Stimulated activated CD4-positive, alpha-beta T cell treated with anti-CD3 and anti-CD28 coated beads, Interleukin-12 subunit alpha, Interleukin-12 subunit beta, amount 100 ng/mL, for 48 hours (primary cell): ENCODE results near the gene PRKAG1.
A peak's percentile ranks its signal among the peaks of the same experiment; 100 is the strongest.

ENCODE experiments used
- DNase-seq, 3 donors: peaks; one replicate each; pipeline ENCODE4 v3.0.0-alpha.2; 2020; ENCODE audit warnings: low read depth in 2 of 3, low spot score in 1 of 3

Gene PRKAG1

DNA sequence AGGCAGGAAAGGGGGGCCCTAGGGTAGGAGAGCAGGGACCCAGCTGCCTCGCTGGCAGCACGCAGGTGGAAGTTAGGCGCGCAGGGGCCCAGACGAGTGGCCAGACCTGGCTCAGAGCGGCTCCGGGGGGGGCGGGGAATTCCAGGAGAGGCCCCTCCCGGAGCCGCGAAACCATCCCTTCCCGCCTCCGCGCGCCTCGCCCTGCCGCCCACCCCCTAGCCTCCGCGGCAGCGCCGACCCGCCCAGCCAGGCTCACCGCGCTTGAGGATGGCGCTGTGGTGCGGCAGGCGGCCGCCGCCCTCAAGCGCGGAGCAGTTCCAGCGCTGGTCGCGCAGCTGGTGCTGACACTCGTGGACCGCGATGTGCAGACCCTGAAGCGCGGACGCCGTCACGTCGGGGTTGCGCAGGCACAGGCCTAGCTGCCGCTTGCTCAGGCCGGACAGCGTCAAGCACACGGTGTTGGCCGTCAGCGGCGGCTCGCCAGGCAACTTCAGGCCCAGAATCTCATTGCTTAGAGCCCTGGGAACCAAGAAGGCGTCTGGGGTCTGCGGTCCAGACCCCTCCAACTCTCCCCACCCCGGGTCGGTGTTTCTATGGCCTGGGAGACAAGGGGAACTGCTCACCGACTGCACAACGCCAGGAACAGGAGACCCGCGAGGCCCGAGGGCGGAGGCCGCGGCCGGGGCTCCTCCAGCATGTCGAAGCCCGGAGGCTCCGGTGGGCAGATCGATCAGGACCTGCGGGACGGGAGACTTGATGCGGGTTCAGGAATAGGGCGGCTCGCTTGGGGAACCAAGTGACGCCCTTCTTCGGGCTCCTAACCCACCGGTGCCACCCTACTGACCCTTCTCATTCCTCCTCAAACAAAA, 48.5 kb downstream of the PRKAG1 start:
- no peak for DNase-seq

DNA sequence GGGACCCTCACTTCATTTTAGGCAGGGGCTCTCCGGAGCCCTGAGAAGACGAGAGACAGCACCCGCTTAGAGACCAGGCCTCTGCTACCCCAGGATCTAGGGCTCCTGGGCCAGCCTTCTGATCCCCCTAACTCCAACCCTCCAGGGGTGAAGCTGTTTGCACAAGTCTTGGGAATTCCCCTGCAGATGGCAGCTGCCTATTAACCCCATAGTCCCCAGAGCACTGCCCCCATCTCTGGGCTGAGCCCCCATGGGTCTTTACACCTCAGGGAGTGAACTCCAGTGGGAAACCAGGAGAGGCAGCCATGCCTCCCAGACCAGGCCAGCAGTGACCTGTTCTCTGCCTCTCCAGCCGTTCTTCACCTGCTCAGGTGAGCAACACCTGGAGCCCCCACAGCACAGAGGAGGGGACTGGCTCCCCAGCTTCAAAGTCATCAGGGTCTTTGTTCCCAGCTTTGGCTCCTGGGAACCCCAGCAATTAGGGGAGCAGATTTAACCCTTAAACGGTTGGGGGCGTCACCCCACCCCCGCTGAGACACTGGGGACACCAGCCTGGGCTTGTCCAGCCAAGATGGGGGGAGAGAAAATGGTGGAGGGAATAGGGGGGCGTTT, 49.3 kb downstream of the PRKAG1 start:
- DNase-seq, result no peak

DNA sequence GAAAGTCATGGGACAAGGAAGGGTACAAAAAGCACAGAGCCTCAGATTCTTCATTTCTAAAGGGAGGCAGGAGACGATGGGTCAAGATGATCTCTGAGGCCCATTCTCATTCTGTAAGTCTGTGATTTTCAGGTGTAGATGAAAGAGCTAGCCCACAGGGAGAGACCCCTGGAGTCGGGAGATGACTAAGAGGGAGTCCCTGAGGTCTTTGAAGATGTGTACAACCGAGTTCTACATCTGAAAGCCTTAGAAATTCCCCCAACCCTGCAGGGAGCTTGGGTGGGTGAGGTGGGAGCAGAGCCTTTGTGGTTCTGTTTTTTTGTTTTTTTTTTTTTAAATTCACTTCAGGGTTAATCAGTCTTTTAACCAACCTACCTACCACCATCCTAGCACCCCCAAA, 50.1 kb downstream of the PRKAG1 start:
- DNase-seq, result no peak

DNA sequence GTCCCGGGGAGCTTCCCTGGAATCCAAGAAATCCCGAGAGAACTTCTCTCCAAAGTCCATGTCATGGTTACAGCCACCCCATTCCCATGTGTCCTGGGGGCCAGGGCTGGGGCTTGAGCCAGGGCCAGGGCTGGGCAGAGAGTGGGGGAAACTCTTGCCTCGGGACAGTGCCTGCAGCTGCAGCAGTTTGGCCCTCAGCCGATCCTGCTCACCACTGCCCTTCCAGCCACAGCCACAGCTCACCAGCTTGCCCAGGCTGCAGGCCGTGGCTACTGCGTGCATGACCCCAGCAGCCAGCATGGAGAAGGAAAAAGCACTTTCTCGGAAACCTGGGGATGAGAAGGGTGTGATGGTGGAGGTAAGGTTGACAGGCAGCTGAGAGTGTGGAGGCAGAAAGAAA, 50.6 kb downstream of the PRKAG1 start:
- DNase-seq, result no peak

DNA sequence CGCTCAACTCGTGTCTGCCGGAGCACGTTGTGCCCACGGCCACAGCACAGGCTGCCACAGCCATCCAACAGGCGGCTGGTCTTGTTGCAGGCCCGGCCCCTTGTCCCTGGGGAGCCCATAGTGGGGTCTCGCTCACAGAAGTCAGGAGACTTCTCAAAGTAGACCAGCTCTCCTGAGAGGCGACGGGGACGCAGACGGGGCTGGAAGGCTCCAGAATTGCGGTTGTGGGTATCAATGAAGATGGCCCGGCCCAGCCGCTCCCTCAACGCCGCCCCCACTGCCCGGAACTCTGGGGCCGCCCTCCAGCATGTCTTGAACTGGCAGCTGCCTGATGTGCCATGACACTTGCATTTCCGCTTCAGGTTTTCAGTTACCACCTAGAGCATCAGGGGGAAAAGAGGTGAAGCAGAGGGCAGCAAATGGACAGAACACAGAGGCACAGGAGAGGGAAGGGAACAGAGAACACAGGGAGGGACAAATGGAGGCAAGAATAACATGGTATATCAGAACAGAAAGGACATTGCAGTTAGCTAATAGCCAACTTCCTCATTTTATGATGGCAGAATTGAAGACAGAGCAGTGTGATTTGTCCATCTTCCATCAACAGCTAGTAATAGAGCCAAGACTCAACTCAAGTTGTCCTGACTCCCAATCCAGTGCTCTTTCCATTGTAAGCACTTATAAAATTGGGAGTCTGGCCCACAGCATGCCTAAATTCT, 52.2 kb downstream of the PRKAG1 start:
- no peak for DNase-seq

DNA sequence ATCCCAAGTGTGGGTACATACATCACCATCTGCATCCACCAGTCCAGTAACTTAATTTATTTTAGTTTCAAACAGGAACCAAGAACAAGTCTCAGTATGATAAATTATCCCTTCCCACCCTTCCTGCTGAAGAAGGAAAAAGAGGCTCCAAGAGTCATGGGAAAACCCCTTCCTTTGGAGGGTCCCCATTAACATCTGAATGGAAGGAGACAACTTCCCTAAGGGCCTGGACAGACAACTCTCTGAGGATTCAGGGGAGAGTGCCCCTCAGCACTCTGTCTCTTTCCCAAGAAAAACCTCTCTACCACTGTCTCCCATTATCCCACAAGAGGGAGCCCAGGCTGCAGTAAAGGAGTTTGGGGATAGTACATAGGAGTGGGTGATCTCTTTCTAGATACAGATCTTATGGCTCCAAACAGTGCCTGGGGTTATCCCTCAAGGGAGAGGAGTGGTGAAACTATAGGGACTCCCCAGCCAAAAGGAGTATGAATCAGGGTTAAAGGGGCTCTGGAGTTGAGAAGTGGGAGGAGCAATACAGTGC, 53.2 kb downstream of the PRKAG1 start:
- DNase-seq, result no peak

DNA sequence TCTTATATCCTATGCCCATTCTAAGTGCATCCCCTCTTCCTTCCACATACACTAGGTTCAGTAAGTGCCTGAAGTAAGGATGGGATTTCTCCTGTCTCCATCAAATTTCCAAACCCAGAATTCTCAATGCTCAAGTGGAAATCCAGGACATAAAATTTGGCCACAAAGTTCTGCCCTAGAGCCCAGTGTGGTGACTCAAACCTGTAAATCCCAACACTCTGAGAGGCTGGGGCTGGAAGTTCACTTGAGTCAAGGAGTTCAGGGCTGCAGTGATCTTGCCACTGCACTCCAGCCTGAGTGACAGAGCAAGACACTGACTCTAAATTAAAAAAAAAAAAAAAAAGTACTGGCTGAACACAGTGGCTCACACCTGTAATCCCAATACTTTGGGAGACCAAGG, 56.8 kb downstream of the PRKAG1 start:
- DNase-seq, result no peak

DNA sequence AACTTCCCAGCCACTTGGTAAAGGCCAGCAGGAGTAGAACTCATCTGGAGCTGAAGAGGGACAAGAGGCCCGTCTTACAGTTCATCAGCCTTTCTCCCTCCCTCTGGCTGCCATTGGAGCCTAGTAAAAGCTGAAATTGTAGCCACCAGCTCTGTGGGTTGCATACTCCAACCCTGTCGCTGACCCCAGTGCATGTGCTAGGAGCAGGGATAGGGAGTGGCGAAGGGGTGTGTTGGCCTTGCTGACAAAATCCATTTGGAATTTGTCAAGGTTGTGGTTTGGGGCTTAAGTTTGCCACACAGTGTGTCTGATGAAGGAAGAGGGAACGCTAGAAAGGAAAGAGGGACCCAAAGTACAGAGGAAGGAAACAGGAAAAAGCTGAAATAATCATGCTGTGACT, 57.2 kb downstream of the PRKAG1 start:
- DNase-seq, result no peak

DNA sequence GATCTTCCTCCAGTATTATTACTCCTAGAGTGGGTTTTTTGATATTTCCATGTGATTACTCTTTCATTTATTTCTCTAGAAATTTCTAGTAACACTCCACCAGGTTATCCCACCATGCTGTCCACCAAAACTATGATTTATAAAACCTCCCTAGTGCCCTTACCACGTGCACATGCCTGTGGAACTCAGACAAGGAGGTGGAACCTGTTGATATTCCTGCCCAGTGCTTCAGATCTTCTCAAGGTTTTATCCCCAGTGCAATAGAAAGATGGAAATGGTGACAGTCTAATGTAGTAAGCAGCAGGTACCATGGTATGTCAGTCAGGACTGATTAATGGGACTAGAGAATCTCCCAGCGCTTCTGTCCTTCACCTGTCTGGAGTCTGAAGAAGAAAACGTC, 57.7 kb downstream of the PRKAG1 start:
- DNase-seq, result no peak

DNA sequence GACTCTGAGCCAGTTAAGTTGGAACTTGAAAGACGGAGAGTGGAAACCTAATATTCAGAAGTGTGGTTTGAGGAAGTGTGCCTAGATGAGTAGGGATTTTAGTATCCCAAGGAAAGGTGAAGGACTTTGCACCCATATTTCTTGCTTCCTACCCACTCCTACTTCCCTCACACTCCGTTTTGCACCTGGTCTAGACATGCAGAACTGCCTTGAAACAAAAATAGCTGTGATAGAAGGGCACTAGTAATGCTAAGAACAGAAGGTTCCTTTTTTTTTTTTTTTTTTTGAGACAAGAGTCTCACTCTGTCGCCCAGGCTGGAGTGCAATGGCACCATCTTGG, 60.6 kb downstream of the PRKAG1 start:
- no peak for DNase-seq

DNA sequence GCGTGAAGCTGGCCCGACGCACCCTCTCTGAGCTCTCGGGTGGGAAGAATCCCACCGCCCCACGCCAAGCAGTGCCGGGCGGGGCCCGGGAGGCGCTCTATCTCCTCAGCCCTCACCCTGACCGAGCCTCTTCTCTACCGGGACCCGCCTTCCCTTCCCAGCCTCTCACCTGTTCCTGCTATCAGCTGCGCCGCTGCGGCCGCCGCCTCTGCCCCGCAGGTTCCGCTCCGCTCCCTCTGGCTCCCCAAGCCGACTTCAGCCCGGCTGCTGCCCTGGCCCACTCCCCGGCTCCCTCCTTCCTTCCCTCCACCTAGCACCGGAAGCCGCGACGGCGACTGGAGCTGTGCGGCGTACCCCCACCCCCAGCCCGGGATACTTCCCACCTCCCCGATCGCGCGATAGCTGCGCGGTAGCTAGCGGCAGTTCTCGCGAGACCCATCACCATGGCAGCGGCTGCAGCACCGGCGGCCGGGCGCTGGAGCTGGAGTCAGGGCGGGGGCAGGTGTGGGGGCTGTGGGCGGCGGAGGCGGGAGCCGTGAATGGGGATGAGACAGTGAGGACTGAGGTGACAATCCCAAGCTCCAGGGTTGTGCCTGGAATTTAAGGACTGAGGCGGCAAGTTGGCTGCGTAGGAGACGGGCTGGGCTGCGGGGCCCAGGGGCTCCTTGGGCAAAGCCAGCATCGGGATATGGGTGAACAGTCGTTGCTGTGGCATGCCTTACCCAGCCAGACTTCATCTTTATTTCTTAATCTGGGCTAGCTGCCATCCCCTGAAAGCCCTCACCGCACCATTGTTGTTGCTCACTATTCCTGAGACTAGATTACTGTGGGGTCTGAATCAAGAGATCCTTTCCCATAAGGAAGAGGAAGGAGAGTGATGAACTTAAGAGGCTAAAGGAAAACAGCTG, 61.2 kb downstream of the PRKAG1 start, which contains the start of gene ARF3:
ARF3 (minus strand) TSS at position 347 of the 908 bp plus-strand sequence. CDS start 16,392 bp downstream, outside the sequence.
- peak; percentile 87 to 95 (median 93) for DNase-seq

DNA sequence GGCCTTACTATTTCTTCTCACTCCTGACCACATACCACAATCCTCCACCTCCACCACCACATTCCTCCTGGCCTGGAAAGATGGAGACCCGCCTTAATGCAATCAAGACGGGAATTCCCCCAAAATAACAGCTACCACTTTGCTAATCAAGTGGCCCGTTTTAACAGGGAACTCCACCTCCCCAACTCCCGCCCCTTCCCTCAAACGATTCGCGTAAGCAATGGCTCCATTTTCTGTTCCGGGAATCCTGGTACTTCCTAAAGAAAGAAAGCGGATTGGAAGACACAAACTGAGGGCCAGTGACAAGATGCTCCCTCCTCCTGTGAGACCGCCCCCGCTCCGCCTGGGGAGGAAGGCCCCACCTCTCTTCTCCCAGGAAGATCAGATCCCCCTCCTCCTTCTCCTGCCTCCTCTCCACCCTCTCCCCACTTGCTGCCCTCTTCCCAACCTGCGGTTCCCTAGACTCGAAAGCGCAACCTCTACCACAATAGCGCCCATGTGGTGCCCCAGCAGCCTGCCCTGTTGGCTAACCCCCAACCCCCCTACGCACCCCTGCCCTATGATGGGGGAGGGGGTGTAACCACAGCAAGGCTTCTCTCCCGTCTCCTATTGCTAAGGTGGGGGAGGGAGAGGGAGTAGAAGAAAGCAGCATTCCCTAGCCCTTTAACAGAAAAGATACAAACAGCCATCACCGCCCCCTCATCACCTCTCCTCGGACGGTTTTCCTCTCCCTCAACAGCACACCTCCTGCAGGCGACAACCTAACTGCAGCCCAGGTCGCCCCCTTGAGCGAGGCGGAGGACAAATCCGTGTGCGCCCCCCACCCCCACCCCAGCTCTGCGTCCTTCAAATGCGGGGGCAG, 62.1 kb downstream of the PRKAG1 start:
- no peak for DNase-seq

DNA sequence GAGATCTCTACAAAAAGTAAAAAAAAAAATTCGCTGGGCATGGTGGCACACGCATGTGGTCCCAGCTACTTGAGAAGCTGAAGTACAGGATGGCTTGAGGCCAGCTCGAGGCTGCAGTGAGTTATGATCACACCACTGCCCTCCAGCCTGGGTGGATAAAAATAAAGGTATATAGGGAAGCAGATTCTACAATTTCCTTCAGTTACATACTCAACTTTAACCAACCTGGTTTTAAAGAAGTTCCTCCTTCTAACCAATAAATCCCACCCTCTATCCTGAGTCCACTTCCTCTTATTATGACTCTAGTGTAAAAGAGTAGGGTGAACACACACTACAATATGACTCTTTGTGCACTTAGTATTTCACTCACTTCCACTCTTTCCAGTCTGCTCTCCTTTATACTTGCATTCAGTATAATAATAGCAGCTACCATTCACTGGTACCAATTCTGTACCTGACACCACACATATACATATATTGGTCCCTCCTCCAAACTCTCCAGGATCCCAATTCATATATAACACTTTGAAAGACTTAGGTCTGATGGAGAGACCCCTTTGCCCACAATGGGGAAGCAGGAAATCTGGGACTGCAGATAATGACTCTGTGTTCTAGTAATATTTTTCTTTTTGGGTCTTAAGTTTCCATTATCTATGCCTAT, 63.6 kb downstream of the PRKAG1 start:
- no peak for DNase-seq

DNA sequence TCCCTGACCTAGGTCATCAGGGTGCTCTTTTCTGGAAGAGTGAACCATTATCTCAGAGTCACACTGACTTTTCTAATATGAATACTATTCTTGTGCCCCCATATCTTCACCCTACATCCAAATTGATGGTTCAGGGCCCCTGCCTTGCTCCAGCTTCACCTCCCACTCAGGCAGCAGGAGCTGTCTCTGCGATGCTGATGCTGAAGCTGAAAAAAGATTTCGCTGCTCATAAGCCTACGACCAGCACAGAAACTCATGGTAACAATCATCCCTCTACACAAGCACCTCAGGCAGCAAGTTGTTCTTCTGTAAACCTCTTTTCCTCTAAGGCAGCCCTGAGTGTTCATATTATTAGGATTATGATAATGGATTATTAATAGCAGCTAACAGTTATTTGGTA, 64.5 kb downstream of the PRKAG1 start:
- DNase-seq, result no peak

DNA sequence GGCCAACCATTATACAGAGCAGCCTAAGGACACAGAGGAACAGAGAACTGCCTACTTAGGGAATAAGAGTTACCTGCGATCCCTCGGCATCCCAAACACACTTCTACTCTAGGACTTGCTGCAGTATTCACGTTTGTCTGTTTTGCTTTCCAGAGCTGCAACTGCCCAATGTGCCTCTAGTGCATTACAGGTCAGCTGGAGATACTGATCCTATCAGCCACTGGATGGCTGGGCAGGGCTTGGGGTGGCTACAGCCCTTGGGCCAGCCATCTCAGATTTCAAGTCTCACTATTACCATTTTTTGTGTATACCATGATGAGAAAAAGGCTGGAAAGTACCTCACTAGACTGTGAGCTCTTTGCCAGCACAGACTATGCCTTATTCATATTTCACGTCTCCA, 65.9 kb downstream of the PRKAG1 start:
- DNase-seq, result no peak
